HG02970 (cell line): ENCODE results near the gene TYROBP.
"Not testable (repeated sequence)": the region's sequence is repeated elsewhere in the genome, so short reads cannot be mapped to it uniquely, and the experiment has no call there.

Source experiments
- ATAC-seq: cut with Tn5 transposase; IDR thresholded peaks from one replicate; pipeline ENCODE4 v1.9.1; 2021; ENCODE audit warnings: mild to moderate bottlenecking, moderate library complexity, moderate number of reproducible peaks; ENCODE audit not compliant: unreplicated experiment, low FRiP score

Gene TYROBP

DNA sequence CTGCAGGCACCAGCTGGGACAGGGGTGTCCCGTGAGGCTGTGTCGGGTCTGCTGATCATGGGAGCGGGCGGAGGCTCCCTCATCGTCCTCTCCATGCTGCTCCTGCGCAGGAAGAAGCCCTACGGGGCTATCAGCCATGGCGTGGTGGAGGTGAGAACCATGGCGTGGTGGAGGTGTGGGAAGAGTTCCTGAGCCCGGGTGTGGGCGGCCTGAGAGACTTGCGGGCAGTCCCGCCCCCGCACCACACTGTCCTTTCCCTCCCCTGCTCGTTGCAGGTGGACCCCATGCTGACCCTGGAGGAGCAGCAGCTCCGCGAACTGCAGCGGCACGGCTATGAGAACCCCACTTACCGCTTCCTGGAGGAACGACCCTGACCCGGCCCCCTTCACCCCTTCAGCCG, 29.0 kb downstream of the TYROBP start:
- no peak for ATAC-seq

- ATAC-seq, result no peak
Measured at GRCh38 chr19:35874392-35874930, 33.6 kb downstream of the TYROBP start.

- ATAC-seq, result no peak
Measured at GRCh38 chr19:35872180-35872579, 35.9 kb downstream of the TYROBP start.

GRCh38 chr19:35871611-35872010, 36.5 kb downstream of the TYROBP start:
- ATAC-seq, result no peak

DNA sequence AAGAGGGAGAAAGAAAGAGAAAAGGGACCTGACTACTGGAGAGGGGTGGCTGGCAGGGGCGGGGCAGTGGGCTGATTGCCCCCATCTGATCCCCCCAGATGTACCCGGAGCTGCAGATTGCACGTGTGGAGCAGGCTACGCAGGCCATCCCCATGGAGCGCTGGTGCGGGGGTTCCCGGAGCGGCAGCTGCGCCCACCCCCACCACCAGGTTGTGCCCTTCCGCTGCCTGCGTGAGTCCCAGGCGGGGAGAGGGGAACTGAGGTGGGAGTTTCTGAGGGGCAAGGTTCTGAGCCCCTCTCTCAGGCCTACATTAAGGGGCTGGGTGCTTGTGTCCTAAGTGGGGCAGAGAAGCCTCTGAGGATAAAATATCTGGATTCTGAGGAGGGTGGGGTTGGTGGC, 37.3 kb downstream of the TYROBP start:
- ATAC-seq, result no peak

DNA sequence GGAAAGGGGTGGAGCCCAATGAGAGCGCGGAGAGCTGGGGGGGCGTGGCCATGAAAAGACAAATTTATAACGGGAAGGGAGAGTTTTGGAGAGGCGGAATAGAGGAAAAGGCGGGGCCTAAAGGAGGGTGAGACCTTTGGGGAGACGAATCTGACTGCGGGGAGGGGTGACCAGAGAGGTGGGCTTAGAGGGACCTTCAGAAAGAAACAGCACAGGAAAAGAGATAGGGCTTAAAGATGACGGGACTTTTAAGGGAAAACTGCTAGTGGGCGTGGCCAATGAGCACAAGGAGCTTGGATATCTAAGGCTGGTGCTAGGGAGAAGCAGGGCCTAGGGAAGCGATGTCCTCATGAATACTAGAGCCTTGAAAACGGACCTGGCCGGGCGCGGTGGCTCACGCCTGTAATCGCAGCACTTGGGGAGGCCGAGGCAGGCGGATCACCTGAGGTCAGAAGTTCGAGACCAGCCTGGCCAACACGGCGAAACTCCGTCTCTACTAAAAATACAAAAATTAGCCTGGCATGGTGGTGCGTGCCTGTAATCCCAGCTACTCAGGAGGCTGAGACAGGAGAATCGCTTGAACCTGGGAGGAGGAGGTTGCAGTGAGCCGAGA, 37.9 kb downstream of the TYROBP start:
- not testable (repeated sequence) for ATAC-seq

DNA sequence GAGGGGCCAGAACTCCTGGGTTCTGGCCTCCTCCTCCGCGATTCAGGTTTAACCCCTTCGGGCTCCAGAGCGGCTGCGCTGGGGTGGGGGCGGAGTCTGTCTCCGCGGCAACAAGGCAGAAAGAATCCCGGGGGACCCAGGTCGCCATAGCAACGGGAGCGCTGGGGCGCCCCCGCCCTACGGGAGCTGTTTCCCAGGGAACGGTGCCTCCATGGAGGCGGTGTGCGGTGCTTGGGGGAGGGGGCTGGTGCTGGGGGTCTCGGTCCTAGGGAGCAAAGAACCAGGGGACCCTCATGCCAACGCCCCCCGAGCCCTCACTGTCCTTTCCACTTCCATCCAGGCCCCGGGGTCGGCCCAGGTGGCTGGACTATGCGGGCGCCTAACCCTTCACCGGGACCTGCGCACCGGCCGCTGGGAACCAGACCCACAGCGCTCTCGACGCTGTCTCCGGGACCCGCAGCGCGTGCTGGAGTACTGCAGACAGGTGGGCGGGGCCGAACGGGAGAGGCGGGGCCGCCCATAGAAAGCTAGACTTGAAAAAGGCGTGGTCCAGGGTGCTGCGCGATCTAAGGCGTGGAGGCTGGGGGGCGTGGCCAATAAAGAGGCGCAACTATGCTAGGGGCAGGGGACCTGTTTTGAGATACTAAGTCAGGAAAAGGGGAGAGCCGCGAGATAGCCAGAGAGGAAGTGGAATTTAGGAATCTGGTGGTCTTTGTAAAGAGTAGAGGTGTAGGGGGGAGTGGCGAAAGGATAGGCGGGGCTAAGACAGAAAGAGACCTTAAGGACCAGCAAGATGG, 38.6 kb downstream of the TYROBP start:
- ATAC-seq, result no peak

DNA sequence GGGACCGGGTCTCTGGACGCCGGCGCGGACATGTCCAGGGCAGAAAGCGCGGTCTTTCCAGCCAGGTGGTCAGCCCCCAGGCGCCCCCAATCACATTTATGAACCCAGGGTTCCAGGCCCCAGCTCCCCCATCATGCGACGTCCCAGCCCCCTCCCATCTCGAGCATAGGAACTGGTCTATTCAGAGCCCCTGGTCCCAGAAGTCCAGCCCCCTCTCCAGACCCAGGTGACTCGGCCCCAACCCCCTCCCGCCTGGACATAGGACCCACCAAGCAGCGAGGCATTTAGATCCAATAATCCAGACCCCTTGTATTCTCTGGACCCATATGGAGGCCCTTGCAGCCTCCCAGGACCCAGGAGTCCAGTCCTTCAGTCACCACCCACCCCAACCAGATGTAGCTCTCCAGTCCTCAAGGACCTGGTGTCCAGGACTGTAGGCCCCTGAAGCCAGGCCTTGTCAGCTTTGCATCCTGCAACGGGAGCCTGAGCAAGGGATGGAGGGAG, 39.2 kb downstream of the TYROBP start:
- ATAC-seq, result no peak

- ATAC-seq, result no peak
Measured at GRCh38 chr19:35868172-35868822, 39.8 kb downstream of the TYROBP start, which contains the start of gene APLP1. TSS of gene APLP1 (plus strand) at chr19:35868574. CDS start at chr19:35868637, 63 bp downstream.

- no peak for ATAC-seq
Measured at GRCh38 chr19:35863018-35863417, 45.1 kb downstream of the TYROBP start.

DNA sequence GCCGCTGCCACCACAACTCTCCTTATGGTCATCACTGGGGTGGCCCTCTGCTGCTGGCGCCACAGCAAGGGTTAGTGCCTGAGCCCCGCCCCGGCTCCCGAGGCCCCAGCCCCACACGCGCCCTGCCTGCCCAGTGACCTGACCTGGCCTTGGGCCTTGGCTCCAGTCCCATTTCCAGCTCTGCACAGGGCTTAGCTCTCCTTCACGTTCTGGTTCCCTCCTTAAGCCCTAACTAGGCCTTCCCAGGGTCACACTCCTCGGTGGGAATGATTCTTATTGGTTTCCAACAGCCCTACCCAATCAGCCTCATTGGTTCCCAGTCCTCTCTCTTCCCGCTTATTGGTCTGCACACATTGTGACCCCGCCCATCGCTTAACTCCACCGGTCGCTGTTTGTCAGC, 45.6 kb downstream of the TYROBP start:
- ATAC-seq, result no peak

DNA sequence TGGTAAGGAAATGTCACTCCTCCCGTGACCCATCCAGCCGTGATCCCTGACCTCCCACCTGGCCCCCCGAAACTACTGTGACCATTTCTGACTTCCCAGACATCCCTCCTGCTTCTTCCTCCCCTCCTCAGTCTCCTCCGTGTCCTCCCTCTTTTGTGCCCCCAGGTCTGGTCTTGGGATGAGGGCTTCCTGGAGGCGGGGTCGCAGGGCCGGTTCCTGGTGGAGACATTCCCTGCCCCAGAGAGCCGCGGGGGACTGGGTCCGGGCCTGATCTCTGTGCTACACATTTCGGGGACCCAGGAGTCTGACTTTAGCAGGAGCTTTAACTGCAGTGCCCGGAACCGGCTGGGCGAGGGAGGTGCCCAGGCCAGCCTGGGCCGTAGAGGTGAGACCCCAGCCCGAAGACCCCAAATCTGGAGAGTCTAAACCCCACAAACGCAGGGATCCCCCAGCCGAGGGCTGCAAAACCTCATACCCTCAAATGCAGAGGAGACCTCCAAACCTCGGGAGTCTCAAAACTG, 46.4 kb downstream of the TYROBP start:
- ATAC-seq, result no peak

DNA sequence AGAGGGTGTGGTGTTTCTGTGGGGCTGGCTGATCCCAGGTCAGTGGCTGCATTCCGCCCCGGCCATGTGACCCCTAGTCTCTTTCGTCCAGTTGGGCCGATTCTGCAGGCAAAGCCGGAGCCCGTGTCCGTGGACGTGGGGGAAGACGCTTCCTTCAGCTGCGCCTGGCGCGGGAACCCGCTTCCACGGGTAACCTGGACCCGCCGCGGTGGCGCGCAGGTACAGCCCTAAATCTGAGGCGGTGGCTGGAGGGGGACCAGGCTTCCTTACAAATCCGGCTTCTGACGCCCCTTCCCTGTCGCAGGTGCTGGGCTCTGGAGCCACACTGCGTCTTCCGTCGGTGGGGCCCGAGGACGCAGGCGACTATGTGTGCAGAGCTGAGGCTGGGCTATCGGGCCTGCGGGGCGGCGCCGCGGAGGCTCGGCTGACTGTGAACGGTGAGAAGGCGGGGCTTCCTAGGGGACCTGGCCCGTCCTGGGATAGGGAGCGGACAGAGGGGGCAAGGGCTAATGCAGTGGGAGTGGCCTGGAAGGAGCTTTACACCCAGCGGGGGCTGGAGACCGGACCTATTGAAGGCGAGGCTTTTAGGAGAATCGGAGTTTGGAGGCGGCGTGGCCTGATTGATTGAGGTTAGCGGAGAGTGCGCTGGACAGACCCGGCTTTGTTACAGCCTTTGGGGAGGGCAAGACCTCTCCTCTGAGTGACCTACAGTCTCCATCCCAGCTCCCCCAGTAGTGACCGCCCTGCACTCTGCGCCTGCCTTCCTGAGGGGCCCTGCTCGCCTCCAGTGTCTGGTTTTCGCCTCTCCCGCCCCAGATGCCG, 47.1 kb downstream of the TYROBP start:
- ATAC-seq, result no peak

- ATAC-seq, result no peak
Measured at GRCh38 chr19:35860436-35860817, 47.7 kb downstream of the TYROBP start.

- no peak for ATAC-seq
Measured at GRCh38 chr19:35859414-35859813, 48.7 kb downstream of the TYROBP start.

- ATAC-seq, result no peak
Measured at GRCh38 chr19:35858311-35858710, 49.8 kb downstream of the TYROBP start.

- ATAC-seq, result no peak
Measured at GRCh38 chr19:35856546-35857149, 51.4 kb downstream of the TYROBP start, which contains the start of gene KIRREL2. TSS of gene KIRREL2 (plus strand) at chr19:35856911. CDS start at chr19:35857120, 209 bp downstream.
